A549 (cell line): ENCODE measurements around the gene ZNF536.

Experiments used
- BHLHE40 ChIP-seq: IDR thresholded peaks from 2 replicates; pipeline ENCODE4 v1.6.1; 2012; ENCODE audit warnings: low read depth, low read length, inconsistent platforms
- EP300 ChIP-seq, 2 experiments: fragments of >200 bp; sonication (Bioruptor Twin); formaldehyde crosslinking; IDR thresholded peaks; 2 replicates in 1 of 2; 3 replicates in 1 of 2; pipeline ENCODE4 v1.6.1; 2016 to 2017
- HEYL ChIP-seq: fragments of 250-450 bp; sonication (Bioruptor Pico); IDR thresholded peaks from 2 replicates; pipeline ENCODE4 v1.8.0; 2021; ENCODE audit warnings: mild to moderate bottlenecking, moderate library complexity
- POLR2A ChIP-seq: IDR thresholded peaks from 2 replicates; pipeline ENCODE4 v1.6.1; 2012; ENCODE audit warnings: mild to moderate bottlenecking, low read length
- POLR2AphosphoS2 ChIP-seq: conservative IDR thresholded peaks from 2 replicates; pipeline ENCODE4 v1.6.1; 2012; ENCODE audit warnings: low read length, improper control_type of control experiment, inconsistent platforms
- SMC3 ChIP-seq: fragments of >200 bp; sonication (Bioruptor Twin); formaldehyde crosslinking; IDR thresholded peaks from 3 replicates; pipeline ENCODE4 v1.6.1; 2018; ENCODE audit warnings: inconsistent platforms
- SREBF2 ChIP-seq: fragments of 450-650 bp; IDR thresholded peaks from 2 replicates; pipeline ENCODE4 v1.6.1; 2014; ENCODE audit warnings: mild to moderate bottlenecking, moderate library complexity
- TF ChIP-seq, protein P1 (sequence below): fragments of >200 bp; sonication (Bioruptor Twin); formaldehyde crosslinking; IDR thresholded peaks from 3 replicates; pipeline ENCODE4 v1.5.1; 2016
- TF ChIP-seq, protein P2 (sequence below): fragments of 450-650 bp; IDR thresholded peaks from 2 replicates; pipeline ENCODE4 v1.6.1; 2014; ENCODE audit warnings: antibody characterized with exemption
- TF ChIP-seq, protein P3 (sequence below): fragments of 200-600 bp; sonication (generic); IDR thresholded peaks from 2 replicates; pipeline ENCODE4 v1.6.1; 2016; ENCODE audit warnings: antibody characterized with exemption, mild to moderate bottlenecking, moderate library complexity
- TF ChIP-seq, protein P4 (sequence below): IDR thresholded peaks from 2 replicates; pipeline ENCODE4 v1.6.1; 2012
- TF ChIP-seq, protein P5 (sequence below): fragments of >200 bp; sonication (Bioruptor Twin); formaldehyde crosslinking; IDR thresholded peaks from 3 replicates; pipeline ENCODE4 v1.6.1; 2016

- TF ChIP-seq POLR2A, result no peak
- TF ChIP-seq, protein P1, sequence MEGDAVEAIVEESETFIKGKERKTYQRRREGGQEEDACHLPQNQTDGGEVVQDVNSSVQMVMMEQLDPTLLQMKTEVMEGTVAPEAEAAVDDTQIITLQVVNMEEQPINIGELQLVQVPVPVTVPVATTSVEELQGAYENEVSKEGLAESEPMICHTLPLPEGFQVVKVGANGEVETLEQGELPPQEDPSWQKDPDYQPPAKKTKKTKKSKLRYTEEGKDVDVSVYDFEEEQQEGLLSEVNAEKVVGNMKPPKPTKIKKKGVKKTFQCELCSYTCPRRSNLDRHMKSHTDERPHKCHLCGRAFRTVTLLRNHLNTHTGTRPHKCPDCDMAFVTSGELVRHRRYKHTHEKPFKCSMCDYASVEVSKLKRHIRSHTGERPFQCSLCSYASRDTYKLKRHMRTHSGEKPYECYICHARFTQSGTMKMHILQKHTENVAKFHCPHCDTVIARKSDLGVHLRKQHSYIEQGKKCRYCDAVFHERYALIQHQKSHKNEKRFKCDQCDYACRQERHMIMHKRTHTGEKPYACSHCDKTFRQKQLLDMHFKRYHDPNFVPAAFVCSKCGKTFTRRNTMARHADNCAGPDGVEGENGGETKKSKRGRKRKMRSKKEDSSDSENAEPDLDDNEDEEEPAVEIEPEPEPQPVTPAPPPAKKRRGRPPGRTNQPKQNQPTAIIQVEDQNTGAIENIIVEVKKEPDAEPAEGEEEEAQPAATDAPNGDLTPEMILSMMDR, result no peak
- TF ChIP-seq SREBF2, result no peak
- TF ChIP-seq, protein P2, sequence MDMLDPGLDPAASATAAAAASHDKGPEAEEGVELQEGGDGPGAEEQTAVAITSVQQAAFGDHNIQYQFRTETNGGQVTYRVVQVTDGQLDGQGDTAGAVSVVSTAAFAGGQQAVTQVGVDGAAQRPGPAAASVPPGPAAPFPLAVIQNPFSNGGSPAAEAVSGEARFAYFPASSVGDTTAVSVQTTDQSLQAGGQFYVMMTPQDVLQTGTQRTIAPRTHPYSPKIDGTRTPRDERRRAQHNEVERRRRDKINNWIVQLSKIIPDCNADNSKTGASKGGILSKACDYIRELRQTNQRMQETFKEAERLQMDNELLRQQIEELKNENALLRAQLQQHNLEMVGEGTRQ, result no peak
- TF ChIP-seq, protein P3, sequence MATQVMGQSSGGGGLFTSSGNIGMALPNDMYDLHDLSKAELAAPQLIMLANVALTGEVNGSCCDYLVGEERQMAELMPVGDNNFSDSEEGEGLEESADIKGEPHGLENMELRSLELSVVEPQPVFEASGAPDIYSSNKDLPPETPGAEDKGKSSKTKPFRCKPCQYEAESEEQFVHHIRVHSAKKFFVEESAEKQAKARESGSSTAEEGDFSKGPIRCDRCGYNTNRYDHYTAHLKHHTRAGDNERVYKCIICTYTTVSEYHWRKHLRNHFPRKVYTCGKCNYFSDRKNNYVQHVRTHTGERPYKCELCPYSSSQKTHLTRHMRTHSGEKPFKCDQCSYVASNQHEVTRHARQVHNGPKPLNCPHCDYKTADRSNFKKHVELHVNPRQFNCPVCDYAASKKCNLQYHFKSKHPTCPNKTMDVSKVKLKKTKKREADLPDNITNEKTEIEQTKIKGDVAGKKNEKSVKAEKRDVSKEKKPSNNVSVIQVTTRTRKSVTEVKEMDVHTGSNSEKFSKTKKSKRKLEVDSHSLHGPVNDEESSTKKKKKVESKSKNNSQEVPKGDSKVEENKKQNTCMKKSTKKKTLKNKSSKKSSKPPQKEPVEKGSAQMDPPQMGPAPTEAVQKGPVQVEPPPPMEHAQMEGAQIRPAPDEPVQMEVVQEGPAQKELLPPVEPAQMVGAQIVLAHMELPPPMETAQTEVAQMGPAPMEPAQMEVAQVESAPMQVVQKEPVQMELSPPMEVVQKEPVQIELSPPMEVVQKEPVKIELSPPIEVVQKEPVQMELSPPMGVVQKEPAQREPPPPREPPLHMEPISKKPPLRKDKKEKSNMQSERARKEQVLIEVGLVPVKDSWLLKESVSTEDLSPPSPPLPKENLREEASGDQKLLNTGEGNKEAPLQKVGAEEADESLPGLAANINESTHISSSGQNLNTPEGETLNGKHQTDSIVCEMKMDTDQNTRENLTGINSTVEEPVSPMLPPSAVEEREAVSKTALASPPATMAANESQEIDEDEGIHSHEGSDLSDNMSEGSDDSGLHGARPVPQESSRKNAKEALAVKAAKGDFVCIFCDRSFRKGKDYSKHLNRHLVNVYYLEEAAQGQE, result no peak
- TF ChIP-seq BHLHE40, result no peak
- TF ChIP-seq EP300 (IDR thresholded peaks at IDR 0.05), result no peak
- TF ChIP-seq, protein P4, sequence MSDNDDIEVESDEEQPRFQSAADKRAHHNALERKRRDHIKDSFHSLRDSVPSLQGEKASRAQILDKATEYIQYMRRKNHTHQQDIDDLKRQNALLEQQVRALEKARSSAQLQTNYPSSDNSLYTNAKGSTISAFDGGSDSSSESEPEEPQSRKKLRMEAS, result no peak
- TF ChIP-seq, protein P5, sequence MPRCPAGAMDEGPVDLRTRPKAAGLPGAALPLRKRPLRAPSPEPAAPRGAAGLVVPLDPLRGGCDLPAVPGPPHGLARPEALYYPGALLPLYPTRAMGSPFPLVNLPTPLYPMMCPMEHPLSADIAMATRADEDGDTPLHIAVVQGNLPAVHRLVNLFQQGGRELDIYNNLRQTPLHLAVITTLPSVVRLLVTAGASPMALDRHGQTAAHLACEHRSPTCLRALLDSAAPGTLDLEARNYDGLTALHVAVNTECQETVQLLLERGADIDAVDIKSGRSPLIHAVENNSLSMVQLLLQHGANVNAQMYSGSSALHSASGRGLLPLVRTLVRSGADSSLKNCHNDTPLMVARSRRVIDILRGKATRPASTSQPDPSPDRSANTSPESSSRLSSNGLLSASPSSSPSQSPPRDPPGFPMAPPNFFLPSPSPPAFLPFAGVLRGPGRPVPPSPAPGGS, result no peak
- no peak for TF ChIP-seq HEYL (CRISPR knock-in tag)
- no peak for TF ChIP-seq SMC3
- no peak for TF ChIP-seq POLR2AphosphoS2
Measured at GRCh38 chr19:30450835-30451321, 78.7 kb downstream of the ZNF536 start.
